SU-DHL-6 (cell line): ENCODE measurements around the gene PLCXD3.

ENCODE experiments used
- H2AFZ ChIP-seq: fragments of 200-600 bp; sonication (generic); 2 replicates; pipeline ENCODE4 v1.6.1; 2014; ENCODE audit warnings: low read depth, mild to moderate bottlenecking, moderate library complexity, mixed read lengths, antibody characterized with exemption, low read length; ENCODE audit not compliant: severe bottlenecking
- H3F3A ChIP-seq: fragments of 200-600 bp; shearing (Covaris generic); 2 replicates; pipeline ENCODE4 v1.6.0; 2016; ENCODE audit warnings: antibody characterized with exemption, mild to moderate bottlenecking; ENCODE audit not compliant: insufficient read depth
- H3K27ac ChIP-seq: fragments of 200-600 bp; sonication (generic); 2 replicates; pipeline ENCODE4 v1.5.1; 2016; ENCODE audit warnings: low read depth, mild to moderate bottlenecking, low read length, moderate library complexity, mixed read lengths
- H3K27me3 ChIP-seq: fragments of 200-600 bp; sonication (generic), shearing (Covaris generic); 2 replicates; pipeline ENCODE4 v1.6.0; 2014; ENCODE audit warnings: mild to moderate bottlenecking, low read length
- H3K36me3 ChIP-seq: fragments of 200-600 bp; sonication (generic); 2 replicates; pipeline ENCODE4 v1.6.1; 2014; ENCODE audit warnings: mild to moderate bottlenecking, low read length, mixed read lengths
- H3K4me2 ChIP-seq: fragments of 300-600, 200-600 bp; shearing (Covaris generic), sonication (generic); 2 replicates; pipeline ENCODE4 v1.6.0; 2014; ENCODE audit warnings: low read length, low read depth, mild to moderate bottlenecking; ENCODE audit not compliant: poor library complexity, severe bottlenecking
- H3K4me3 ChIP-seq: fragments of 200-600 bp; sonication (generic); 2 replicates; pipeline ENCODE4 v1.5.1; 2014; ENCODE audit warnings: antibody characterized with exemption, low read length, mild to moderate bottlenecking, mixed read lengths; ENCODE audit not compliant: insufficient read depth, poor library complexity, severe bottlenecking
- H3K79me2 ChIP-seq: fragments of 200-600 bp; sonication (generic); 2 replicates; pipeline ENCODE4 v1.6.1; 2014; ENCODE audit warnings: mild to moderate bottlenecking, low read length, moderate library complexity; ENCODE audit not compliant: insufficient read depth
- H3K9ac ChIP-seq: fragments of 200-600 bp; sonication (generic); 2 replicates; pipeline ENCODE4 v1.7.0; 2014; ENCODE audit warnings: mild to moderate bottlenecking, low read length
- H3K9me2 ChIP-seq: fragments of 200-600 bp; sonication (generic); replicated peaks from 2 replicates; pipeline ENCODE4 v1.6.1; 2014; ENCODE audit warnings: low read length; ENCODE audit not compliant: insufficient read depth
- H3K9me3 ChIP-seq: fragments of 200-600 bp; sonication (generic); 2 replicates; pipeline ENCODE4 v1.6.1; 2014; ENCODE audit warnings: low read length, mixed read lengths; ENCODE audit not compliant: insufficient read depth
- H4K20me1 ChIP-seq: fragments of 200-600 bp; sonication (generic); 2 replicates; pipeline ENCODE4 v1.6.1; 2014; ENCODE audit warnings: low read depth, mild to moderate bottlenecking, antibody characterized with exemption, low read length, moderate library complexity, mixed read lengths
- CTCF ChIP-seq: fragments of 200-600 bp; sonication (generic); IDR thresholded peaks from one replicate; pipeline ENCODE4 v1.5.1; 2017; ENCODE audit warnings: antibody characterized with exemption, mild to moderate bottlenecking, low read length, moderate library complexity; ENCODE audit not compliant: insufficient read depth, poor library complexity, severe bottlenecking
- EZH2phosphoT487 ChIP-seq: fragments of 200-600 bp; sonication (generic), shearing (Covaris generic); conservative IDR thresholded peaks from 2 replicates; pipeline ENCODE4 v1.6.1; 2018; ENCODE audit warnings: mild to moderate bottlenecking, antibody characterized with exemption, low read length, moderate library complexity, mixed read lengths

The PLCXD3 gene

GRCh38 chr5:41532485-41532884 lies 22.1 kb upstream of the PLCXD3 start:
- no peaks in the 10 kb centered on the region for H4K20me1 ChIP-seq
- H3K4me2 ChIP-seq = no peak overlapping the region
- TF ChIP-seq EZH2phosphoT487 (no peak), CTCF (no peak)
- H3K9ac ChIP-seq = no peak overlapping the region
- no peaks in the 10 kb centered on the region for H3K79me2 ChIP-seq
- no peaks in the 10 kb centered on the region for H3K9me2 ChIP-seq
- H2AFZ ChIP-seq = no peak overlapping the region
- H3K4me3 ChIP-seq = no peak overlapping the region
- no peaks in the 10 kb centered on the region for H3F3A ChIP-seq
- no peaks in the 10 kb centered on the region for H3K9me3 ChIP-seq
- H3K27ac ChIP-seq = no peak overlapping the region
- H3K27me3 ChIP-seq = no peaks in the 10 kb centered on the region
- H3K36me3 ChIP-seq = no peaks in the 10 kb centered on the region

- no peaks in the 10 kb centered on the region for H3K36me3 ChIP-seq
- H3K4me2 ChIP-seq = no peak overlapping the region
- H3K27me3 ChIP-seq = no peaks in the 10 kb centered on the region
- TF ChIP-seq CTCF = no peak
- TF ChIP-seq EZH2phosphoT487 = no peak
- no peaks in the 10 kb centered on the region for H3K79me2 ChIP-seq
- H3K4me3 ChIP-seq = no peak overlapping the region
- no peak overlapping the region for H3K9ac ChIP-seq
- no peaks in the 10 kb centered on the region for H3K9me2 ChIP-seq
- H3K27ac ChIP-seq = no peak overlapping the region
- no peaks in the 10 kb centered on the region for H4K20me1 ChIP-seq
- no peak overlapping the region for H2AFZ ChIP-seq
- no peaks in the 10 kb centered on the region for H3F3A ChIP-seq
- H3K9me3 ChIP-seq = no peaks in the 10 kb centered on the region
Measured at GRCh38 chr5:41527201-41527779, 16.9 kb upstream of the PLCXD3 start.

- H3K27ac ChIP-seq = no peak overlapping the region
- no peak overlapping the region for H3K4me2 ChIP-seq
- no peaks in the 10 kb centered on the region for H3F3A ChIP-seq
Measured at GRCh38 chr5:41526699-41527098, 16.3 kb upstream of the PLCXD3 start.

More at GRCh38 chr5:41526699-41527098, 16.3 kb upstream of the PLCXD3 start:
- no peaks in the 10 kb centered on the region for H3K9me2 ChIP-seq
- no peaks in the 10 kb centered on the region for H3K36me3 ChIP-seq
- H3K9ac ChIP-seq = no peak overlapping the region
- H3K4me3 ChIP-seq = no peak overlapping the region
- no peaks in the 10 kb centered on the region for H3K9me3 ChIP-seq
- H2AFZ ChIP-seq = no peak overlapping the region
- TF ChIP-seq EZH2phosphoT487 (no peak), CTCF (no peak)
- H3K27me3 ChIP-seq = no peaks in the 10 kb centered on the region
- no peaks in the 10 kb centered on the region for H3K79me2 ChIP-seq
- no peaks in the 10 kb centered on the region for H4K20me1 ChIP-seq
